ENCODE data around the gene ALOX15B. TPM values are rescaled to one million over a fixed set of nuclear protein-coding genes. Genes with fewer than 3 reads are reported as not detected.

The ALOX15B gene
- total and polyA plus RNA-seq, 9 of the 15 experiments (the other 6 are each of a cell fraction or from before 2014, with no cell fraction given): 0.04 TPM; not detected in 8

DNA sequence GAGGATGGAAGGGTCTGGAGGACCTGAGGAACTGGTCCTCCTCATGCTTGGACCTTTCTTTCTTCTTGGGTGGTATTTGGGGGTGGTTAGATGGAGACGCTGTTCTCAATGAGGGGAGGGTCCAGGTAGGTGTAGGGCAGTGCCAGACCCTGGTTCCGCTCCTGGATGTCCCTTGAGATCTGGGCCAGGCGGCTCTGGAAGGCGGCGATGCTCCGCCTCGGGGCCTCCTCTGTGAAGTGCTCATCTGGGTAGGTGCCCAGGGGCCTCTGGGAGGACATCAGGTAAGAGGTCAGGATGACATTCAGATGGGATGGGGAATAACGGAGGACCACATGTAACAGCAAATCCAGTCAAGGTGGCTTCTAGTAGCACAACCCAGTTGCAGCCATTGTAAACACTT is 57.7 kb downstream of the ALOX15B start:
- 33% methylated on average over 4 of the region's 8 CpGs for WGBS (ENCODE audit: insufficient coverage, low coverage, missing lambda C conversion rate)
- CTCF ChIA-PET (ENCODE audit: low intra/inter-chr PET ratio): no interaction called here

More for the DNA sequence above, 57.7 kb downstream of the ALOX15B start:
- in situ Hi-C loops (cut with MboI) (no loop called here), intact Hi-C loops (cut with micrococcal nuclease) (no loop called here)
- DNase-seq (ENCODE audit: extremely low read depth in 1 of 4, low spot score in 3 of 4): no peak
- no peak overlapping the region for H3K4me3 ChIP-seq
- no peaks in the 10 kb centered on the region for H3K36me3 ChIP-seq (ENCODE audit: control insufficient read depth, insufficient read depth, low read length)
- H3K9me1 ChIP-seq (ENCODE audit: control insufficient read depth, insufficient read depth, low read length): no peaks in the 10 kb centered on the region
- BruUV-seq (replicated peaks): no TSS peak
- H3K4me2 ChIP-seq (ENCODE audit: insufficient read depth, low read length): no peak overlapping the region
- H3K9ac ChIP-seq (ENCODE audit: insufficient read depth in 1 of 2, low read depth in 2 of 2, low read length in 2 of 2): no peak overlapping the region
- H3K79me2 ChIP-seq (ENCODE audit: control insufficient read depth, insufficient read depth, low read length): no peaks in the 10 kb centered on the region
- H4K20me1 ChIP-seq (replicated peaks; ENCODE audit: control insufficient read depth, insufficient read depth, low read length): no peaks in the 10 kb centered on the region
- peaks cover 0 to 13% of the 10 kb centered on the region in 2 experiments; a peak in 2 of 5 replicates for H3K27me3 ChIP-seq (ENCODE audit: control insufficient read depth in 2 of 2, insufficient read depth in 2 of 2, low read length in 2 of 2)
- TF ChIP-seq, protein P1, sequence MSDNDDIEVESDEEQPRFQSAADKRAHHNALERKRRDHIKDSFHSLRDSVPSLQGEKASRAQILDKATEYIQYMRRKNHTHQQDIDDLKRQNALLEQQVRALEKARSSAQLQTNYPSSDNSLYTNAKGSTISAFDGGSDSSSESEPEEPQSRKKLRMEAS (CRISPR knock-in tag; IDR thresholded peaks at IDR 0.05): no peak
- no peak for TF ChIP-seq PHF21A (IDR thresholded peaks at IDR 0.05; ENCODE audit: borderline replicate concordance, low read depth)
- TF ChIP-seq, protein P2, sequence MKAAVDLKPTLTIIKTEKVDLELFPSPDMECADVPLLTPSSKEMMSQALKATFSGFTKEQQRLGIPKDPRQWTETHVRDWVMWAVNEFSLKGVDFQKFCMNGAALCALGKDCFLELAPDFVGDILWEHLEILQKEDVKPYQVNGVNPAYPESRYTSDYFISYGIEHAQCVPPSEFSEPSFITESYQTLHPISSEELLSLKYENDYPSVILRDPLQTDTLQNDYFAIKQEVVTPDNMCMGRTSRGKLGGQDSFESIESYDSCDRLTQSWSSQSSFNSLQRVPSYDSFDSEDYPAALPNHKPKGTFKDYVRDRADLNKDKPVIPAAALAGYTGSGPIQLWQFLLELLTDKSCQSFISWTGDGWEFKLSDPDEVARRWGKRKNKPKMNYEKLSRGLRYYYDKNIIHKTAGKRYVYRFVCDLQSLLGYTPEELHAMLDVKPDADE (conservative IDR thresholded peaks at IDR 0.05; ENCODE audit: control insufficient read depth, low read depth, low read length): no peak
- TF ChIP-seq KDM1A (IDR thresholded peaks at IDR 0.05): no peak
- TF ChIP-seq E2F3 (CRISPR knock-in tag; IDR thresholded peaks at IDR 0.05): no peak
- TF ChIP-seq SMC3 (conservative IDR thresholded peaks at IDR 0.05; ENCODE audit: insufficient read depth, low read depth, low read length): no peak
- no peak for TF ChIP-seq MIER1 (IDR thresholded peaks at IDR 0.05; ENCODE audit: low read depth)
- TF ChIP-seq RHOXF2B (CRISPR knock-in tag; conservative IDR thresholded peaks at IDR 0.05): no peak
- no peak for TF ChIP-seq NCOR1 (IDR thresholded peaks at IDR 0.05)
- POLR2A ChIA-PET: no interaction called here
- no peaks in the 10 kb centered on the region; a peak in 1 of 5 replicates for H3K4me1 ChIP-seq (replicated peaks in 1 of 2; ENCODE audit: control insufficient read depth in 2 of 2, insufficient read depth in 2 of 2, low read length in 2 of 2)
- no peak overlapping the region for H2AFZ ChIP-seq (ENCODE audit: low read depth, low read length)
- no peak for FAIRE-seq
- H3K9me3 ChIP-seq (replicated peaks; ENCODE audit: control insufficient read depth, insufficient read depth, low read depth, low read length): no peaks in the 10 kb centered on the region
- H3K27ac ChIP-seq (ENCODE audit: extremely low read depth, low read depth, low read length): no peak overlapping the region
- no peak for ATAC-seq

Small RNA genes lying within 50 kb of the gene (microRNA-seq; reads per million reads assigned to microRNA genes)
- not detected for gene MIR4314 (ENCODE audit: borderline microRNAs expressed)

Small RNA genes lying within 50 kb of the gene (small RNA-seq; reads per million reads assigned to genes)
- gene MIR4314: not detected

Other genes starting within 250 kb of the ALOX15B start
Only the 7 nearest of the 21 such genes appear.
- 0.37 and 1.3 TPM in 2 replicates for gene KCNAB3, start 109.2 kb upstream of the ALOX15B start, total RNA-seq (2014; rRNA removed)
- gene KCNAB3, start 109.2 kb upstream of the ALOX15B start, total RNA-seq (2014; rRNA removed; fragmentation: Illumina TruSeq; extraction: Trizol): 0.70 and 0.76 TPM in 2 replicates
- gene KCNAB3, start 109.2 kb upstream of the ALOX15B start, total RNA-seq (2015; rRNA removed; fragmentation: Illumina TruSeq; extraction: Trizol): 0.57 and 0.69 TPM in 2 replicates
- gene KCNAB3, start 109.2 kb upstream of the ALOX15B start, total RNA-seq (2021): 1.7 and 2.5 TPM in 2 replicates
- 1.1 and 2.0 TPM in 2 replicates for gene KCNAB3, start 109.2 kb upstream of the ALOX15B start, polyA plus RNA-seq (2011; rRNA removed)
- gene KCNAB3, start 109.2 kb upstream of the ALOX15B start, polyA plus RNA-seq (2014; fragmentation: Illumina TruSeq; extraction: Trizol): 0.61 and 1.4 TPM in 2 replicates
- gene KCNAB3, start 109.2 kb upstream of the ALOX15B start, polyA plus RNA-seq (2014; fragmentation: Nextera tagmentation; extraction: Ambion mirVana): under 1 TPM; 0.03 to 0.17 TPM
- gene KCNAB3, start 109.2 kb upstream of the ALOX15B start, polyA plus RNA-seq (2014; rRNA removed): 1.0 and 2.1 TPM in 2 replicates
- 18.3 and 21.9 TPM in 2 replicates for gene TRAPPC1, start 107.1 kb upstream of the ALOX15B start, total RNA-seq (2014; rRNA removed)
- 11.7 and 15.4 TPM in 2 replicates for gene TRAPPC1, start 107.1 kb upstream of the ALOX15B start, total RNA-seq (2014; rRNA removed; fragmentation: Illumina TruSeq; extraction: Trizol)
- gene TRAPPC1, start 107.1 kb upstream of the ALOX15B start, total RNA-seq (2015; rRNA removed; fragmentation: Illumina TruSeq; extraction: Trizol): 11.9 and 13.4 TPM in 2 replicates
- gene TRAPPC1, start 107.1 kb upstream of the ALOX15B start, total RNA-seq (2021): 59.2 and 64.5 TPM in 2 replicates
- gene TRAPPC1, start 107.1 kb upstream of the ALOX15B start, polyA plus RNA-seq (2011; rRNA removed): 36.2 and 47.0 TPM in 2 replicates
- gene TRAPPC1, start 107.1 kb upstream of the ALOX15B start, polyA plus RNA-seq (2014; fragmentation: Illumina TruSeq; extraction: Trizol): 79.0 and 82.8 TPM in 2 replicates
- 10 to 100 TPM; 33.2 to 39.8 TPM for gene TRAPPC1, start 107.1 kb upstream of the ALOX15B start, polyA plus RNA-seq (2014; fragmentation: Nextera tagmentation; extraction: Ambion mirVana)
- gene TRAPPC1, start 107.1 kb upstream of the ALOX15B start, polyA plus RNA-seq (2014; rRNA removed): 44.6 and 52.6 TPM in 2 replicates
- 20.0 and 20.7 TPM in 2 replicates for gene CNTROB, start 106.9 kb upstream of the ALOX15B start, total RNA-seq (2014; rRNA removed)
- 18.2 and 19.0 TPM in 2 replicates for gene CNTROB, start 106.9 kb upstream of the ALOX15B start, total RNA-seq (2014; rRNA removed; fragmentation: Illumina TruSeq; extraction: Trizol)
- 23.0 and 26.0 TPM in 2 replicates for gene CNTROB, start 106.9 kb upstream of the ALOX15B start, total RNA-seq (2015; rRNA removed; fragmentation: Illumina TruSeq; extraction: Trizol)
- gene CNTROB, start 106.9 kb upstream of the ALOX15B start, total RNA-seq (2021): 28.9 and 33.1 TPM in 2 replicates
- 28.5 and 32.9 TPM in 2 replicates for gene CNTROB, start 106.9 kb upstream of the ALOX15B start, polyA plus RNA-seq (2011; rRNA removed)
- gene CNTROB, start 106.9 kb upstream of the ALOX15B start, polyA plus RNA-seq (2014; fragmentation: Illumina TruSeq; extraction: Trizol): 31.8 and 33.3 TPM in 2 replicates
- 1 to 10 TPM; 1.9 to 2.3 TPM for gene CNTROB, start 106.9 kb upstream of the ALOX15B start, polyA plus RNA-seq (2014; fragmentation: Nextera tagmentation; extraction: Ambion mirVana)
- 23.5 and 33.3 TPM in 2 replicates for gene CNTROB, start 106.9 kb upstream of the ALOX15B start, polyA plus RNA-seq (2014; rRNA removed)
- gene GUCY2D, start 36.4 kb upstream of the ALOX15B start, total RNA-seq (2014; rRNA removed): 0.05 TPM in 1 of 2 replicates, not detected in the other
- gene GUCY2D, start 36.4 kb upstream of the ALOX15B start, total RNA-seq (2014; rRNA removed; fragmentation: Illumina TruSeq; extraction: Trizol): not detected in 2 replicates
- gene GUCY2D, start 36.4 kb upstream of the ALOX15B start, total RNA-seq (2015; rRNA removed; fragmentation: Illumina TruSeq; extraction: Trizol): not detected in 2 replicates
- gene GUCY2D, start 36.4 kb upstream of the ALOX15B start, total RNA-seq (2021): not detected in 2 replicates
- gene GUCY2D, start 36.4 kb upstream of the ALOX15B start, polyA plus RNA-seq (2011; rRNA removed): not detected in 2 replicates
- gene GUCY2D, start 36.4 kb upstream of the ALOX15B start, polyA plus RNA-seq (2014; fragmentation: Illumina TruSeq; extraction: Trizol): not detected in 2 replicates
- not detected for gene GUCY2D, start 36.4 kb upstream of the ALOX15B start, polyA plus RNA-seq (2014; fragmentation: Nextera tagmentation; extraction: Ambion mirVana)
- gene GUCY2D, start 36.4 kb upstream of the ALOX15B start, polyA plus RNA-seq (2014; rRNA removed): 0.03 TPM in 1 of 2 replicates, not detected in the other
- gene ALOX12B, start 48.7 kb downstream of the ALOX15B start, total RNA-seq (2014; rRNA removed): not detected in 2 replicates
- not detected in 2 replicates for gene ALOX12B, start 48.7 kb downstream of the ALOX15B start, total RNA-seq (2014; rRNA removed; fragmentation: Illumina TruSeq; extraction: Trizol)
- not detected in 2 replicates for gene ALOX12B, start 48.7 kb downstream of the ALOX15B start, total RNA-seq (2015; rRNA removed; fragmentation: Illumina TruSeq; extraction: Trizol)
- gene ALOX12B, start 48.7 kb downstream of the ALOX15B start, total RNA-seq (2021): not detected in 2 replicates
- gene ALOX12B, start 48.7 kb downstream of the ALOX15B start, polyA plus RNA-seq (2011; rRNA removed): not detected in 2 replicates
- gene ALOX12B, start 48.7 kb downstream of the ALOX15B start, polyA plus RNA-seq (2014; fragmentation: Illumina TruSeq; extraction: Trizol): not detected in 2 replicates
- not detected for gene ALOX12B, start 48.7 kb downstream of the ALOX15B start, polyA plus RNA-seq (2014; fragmentation: Nextera tagmentation; extraction: Ambion mirVana)
- not detected in 2 replicates for gene ALOX12B, start 48.7 kb downstream of the ALOX15B start, polyA plus RNA-seq (2014; rRNA removed)
- gene ALOXE3, start 79.5 kb downstream of the ALOX15B start, total RNA-seq (2014; rRNA removed): not detected in 2 replicates
- gene ALOXE3, start 79.5 kb downstream of the ALOX15B start, total RNA-seq (2014; rRNA removed; fragmentation: Illumina TruSeq; extraction: Trizol): not detected in 2 replicates
- gene ALOXE3, start 79.5 kb downstream of the ALOX15B start, total RNA-seq (2015; rRNA removed; fragmentation: Illumina TruSeq; extraction: Trizol): 0.04 TPM in 1 of 2 replicates, not detected in the other
- gene ALOXE3, start 79.5 kb downstream of the ALOX15B start, total RNA-seq (2021): not detected in 2 replicates
- not detected in 2 replicates for gene ALOXE3, start 79.5 kb downstream of the ALOX15B start, polyA plus RNA-seq (2011; rRNA removed)
- gene ALOXE3, start 79.5 kb downstream of the ALOX15B start, polyA plus RNA-seq (2014; fragmentation: Illumina TruSeq; extraction: Trizol): not detected in 2 replicates
- gene ALOXE3, start 79.5 kb downstream of the ALOX15B start, polyA plus RNA-seq (2014; fragmentation: Nextera tagmentation; extraction: Ambion mirVana): not detected
- gene ALOXE3, start 79.5 kb downstream of the ALOX15B start, polyA plus RNA-seq (2014; rRNA removed): 0.04 TPM in 1 of 2 replicates, not detected in the other
- gene HES7, start 85.0 kb downstream of the ALOX15B start, total RNA-seq (2014; rRNA removed): 0.09 and 0.45 TPM in 2 replicates
- gene HES7, start 85.0 kb downstream of the ALOX15B start, total RNA-seq (2014; rRNA removed; fragmentation: Illumina TruSeq; extraction: Trizol): 0.22 TPM in 1 of 2 replicates, not detected in the other
- not detected in 2 replicates for gene HES7, start 85.0 kb downstream of the ALOX15B start, total RNA-seq (2015; rRNA removed; fragmentation: Illumina TruSeq; extraction: Trizol)
- gene HES7, start 85.0 kb downstream of the ALOX15B start, total RNA-seq (2021): 1.1 and 2.2 TPM in 2 replicates
- gene HES7, start 85.0 kb downstream of the ALOX15B start, polyA plus RNA-seq (2011; rRNA removed): 0.14 and 0.31 TPM in 2 replicates
- 0.11 and 0.13 TPM in 2 replicates for gene HES7, start 85.0 kb downstream of the ALOX15B start, polyA plus RNA-seq (2014; fragmentation: Illumina TruSeq; extraction: Trizol)
- under 1 TPM; 0.03 to 0.06 TPM for gene HES7, start 85.0 kb downstream of the ALOX15B start, polyA plus RNA-seq (2014; fragmentation: Nextera tagmentation; extraction: Ambion mirVana)
- gene HES7, start 85.0 kb downstream of the ALOX15B start, polyA plus RNA-seq (2014; rRNA removed): 0.16 and 1.7 TPM in 2 replicates